ENCODE data around the gene ABR.
"Not testable (repeated sequence)": the region's sequence is repeated elsewhere in the genome, so short reads cannot be mapped to it uniquely, and the experiment has no call there.

The ABR gene

GRCh38 chr17:1212946-1213345, 33.2 kb upstream of the ABR start:
- no peak for DNase-seq (ENCODE audit: insufficient read length, low spot score)
- FAIRE-seq: no peak
- no peak for TF ChIP-seq POLR2A (IDR thresholded peaks at IDR 0.05; ENCODE audit: low read depth, low read length)

DNA sequence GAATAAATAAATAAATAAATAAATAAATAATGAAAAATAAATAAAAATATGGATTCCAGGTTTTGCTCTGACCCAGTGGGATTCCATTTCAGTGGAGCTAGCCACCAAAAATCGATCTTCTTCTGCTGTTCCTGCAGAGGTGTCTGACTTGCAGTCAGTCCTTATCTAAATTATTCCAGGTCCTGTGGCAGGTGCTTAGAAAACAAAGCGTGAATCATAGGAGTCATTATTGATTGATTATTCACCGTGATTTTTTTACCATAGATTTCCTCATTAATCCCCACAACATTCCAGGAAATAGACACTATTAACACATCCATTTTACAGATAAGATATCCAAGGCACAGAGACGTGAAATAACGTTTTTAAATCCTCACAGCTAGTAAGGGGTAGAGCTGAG, 31.5 kb upstream of the ABR start:
- DNase-seq (ENCODE audit: insufficient read length, low spot score): no peak
- no peak for FAIRE-seq
- TF ChIP-seq POLR2A (IDR thresholded peaks at IDR 0.05; ENCODE audit: low read depth, low read length): no peak

DNA sequence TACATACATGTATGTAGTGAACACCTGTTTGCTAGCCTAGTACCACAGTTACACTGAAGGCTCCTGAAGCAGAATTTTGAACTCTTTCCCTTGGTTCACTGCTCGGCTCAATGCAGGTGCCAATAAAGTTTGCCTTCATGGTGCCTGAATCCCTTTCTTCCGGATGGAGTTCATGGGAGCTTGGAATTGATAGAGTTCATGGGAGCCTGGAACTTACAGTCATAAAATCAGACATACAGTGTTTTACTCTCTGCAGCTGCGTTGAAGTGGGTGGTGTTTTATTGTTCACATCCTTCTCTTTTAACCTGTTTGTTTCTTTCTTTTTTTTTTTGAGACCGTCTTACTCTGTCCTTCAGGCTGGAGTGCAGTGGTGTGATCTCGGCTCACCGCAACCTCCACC, 29.2 kb upstream of the ABR start:
- FAIRE-seq: no peak

GRCh38 chr17:1206026-1206777, 26.4 kb upstream of the ABR start:
- TF ChIP-seq POLR2A (IDR thresholded peaks at IDR 0.05; ENCODE audit: low read depth, low read length): no peak
- no peak for FAIRE-seq
- DNase-seq (ENCODE audit: insufficient read length, low spot score): no peak

More for the DNA sequence above, 29.2 kb upstream of the ABR start:
- TF ChIP-seq POLR2A (IDR thresholded peaks at IDR 0.05; ENCODE audit: low read depth, low read length): no peak
- no peak for DNase-seq (ENCODE audit: insufficient read length, low spot score)

DNA sequence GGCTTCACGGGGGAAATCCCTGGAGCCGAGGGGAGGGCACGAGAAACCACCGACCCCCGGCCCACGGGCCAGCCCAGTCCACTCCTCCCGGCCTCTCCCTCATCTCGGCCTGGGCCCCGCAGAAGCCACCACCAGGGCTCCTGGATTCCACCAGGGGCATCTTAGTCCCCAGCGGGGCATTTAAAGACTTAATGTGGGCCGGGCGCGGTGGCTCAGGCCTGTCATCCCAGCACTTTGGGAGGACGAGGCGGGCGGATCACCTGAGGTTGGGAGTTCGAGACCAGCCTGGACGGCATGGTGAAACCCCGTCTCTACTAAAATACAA, 24.1 kb upstream of the ABR start:
- no peak for TF ChIP-seq POLR2A (IDR thresholded peaks at IDR 0.05; ENCODE audit: low read depth, low read length)
- FAIRE-seq (no peak), DNase-seq (ENCODE audit: insufficient read length, low spot score) (no peak)

DNA sequence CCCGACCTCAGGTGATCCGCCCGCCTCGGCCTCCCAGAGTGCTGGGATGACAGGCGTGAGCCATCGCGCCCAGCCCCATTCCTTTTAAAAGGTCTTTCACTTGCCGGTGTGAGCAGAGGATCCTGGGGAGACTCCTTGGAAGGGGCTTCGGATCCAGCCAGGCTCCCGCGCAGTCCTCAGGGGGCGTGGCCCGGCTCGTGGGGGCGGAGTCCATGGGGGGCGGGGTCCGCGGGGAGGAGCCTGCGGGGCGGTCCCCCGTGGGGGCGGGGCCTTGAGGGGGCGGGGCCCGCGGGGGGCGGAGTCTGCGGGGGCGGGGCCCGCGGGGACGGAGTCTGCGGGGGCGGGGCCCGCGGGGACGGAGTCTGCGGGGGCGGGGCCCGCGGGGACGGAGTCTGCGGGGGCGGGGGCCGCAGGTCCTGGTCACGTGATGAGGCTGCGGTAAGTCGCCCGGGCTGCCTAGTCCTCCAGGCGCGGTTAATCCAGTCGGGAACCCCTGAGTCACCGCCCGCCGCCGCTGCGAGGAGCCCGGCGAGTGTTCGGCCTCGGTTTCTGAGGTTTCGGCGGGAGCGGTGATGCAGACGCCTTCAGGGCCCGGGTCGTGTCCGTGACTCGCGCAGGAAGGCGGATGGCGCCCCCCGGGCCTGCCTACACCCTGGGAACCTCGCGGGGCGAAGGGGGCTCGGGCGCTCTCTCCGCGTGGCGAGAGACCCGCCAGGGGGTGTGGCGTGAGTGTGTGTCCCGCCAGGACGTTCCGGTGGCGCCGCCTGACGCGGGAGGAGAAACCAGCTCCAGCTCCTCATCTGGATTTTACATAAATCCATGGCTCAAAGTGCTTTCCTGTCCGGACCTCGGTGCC, 23.6 kb upstream of the ABR start:
- DNase-seq (ENCODE audit: insufficient read length, low spot score) (peak; percentile 75), FAIRE-seq (no peak)
- no peak for TF ChIP-seq POLR2A (IDR thresholded peaks at IDR 0.05; ENCODE audit: low read depth, low read length)

DNA sequence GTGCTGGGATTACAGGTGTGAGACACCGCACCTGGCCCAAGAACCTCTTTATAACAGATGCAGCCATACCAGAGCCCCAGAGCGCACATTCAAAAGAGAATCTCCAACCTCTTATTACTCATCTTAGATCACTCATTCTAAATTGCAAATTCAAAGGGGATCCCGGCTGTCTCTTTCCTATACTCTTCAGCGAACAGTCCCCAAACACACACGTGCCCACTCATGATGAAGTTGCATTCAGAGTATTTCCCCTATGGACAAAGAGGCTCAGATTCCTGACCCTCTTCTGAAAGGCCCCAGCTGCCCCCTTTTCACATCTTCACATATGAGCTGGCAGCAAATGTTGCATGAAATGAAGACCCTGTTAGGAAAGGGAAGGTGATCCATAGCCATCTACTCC, 22.5 kb upstream of the ABR start:
- no peak for TF ChIP-seq POLR2A (IDR thresholded peaks at IDR 0.05; ENCODE audit: low read depth, low read length)
- FAIRE-seq (no peak), DNase-seq (ENCODE audit: insufficient read length, low spot score) (no peak)

DNA sequence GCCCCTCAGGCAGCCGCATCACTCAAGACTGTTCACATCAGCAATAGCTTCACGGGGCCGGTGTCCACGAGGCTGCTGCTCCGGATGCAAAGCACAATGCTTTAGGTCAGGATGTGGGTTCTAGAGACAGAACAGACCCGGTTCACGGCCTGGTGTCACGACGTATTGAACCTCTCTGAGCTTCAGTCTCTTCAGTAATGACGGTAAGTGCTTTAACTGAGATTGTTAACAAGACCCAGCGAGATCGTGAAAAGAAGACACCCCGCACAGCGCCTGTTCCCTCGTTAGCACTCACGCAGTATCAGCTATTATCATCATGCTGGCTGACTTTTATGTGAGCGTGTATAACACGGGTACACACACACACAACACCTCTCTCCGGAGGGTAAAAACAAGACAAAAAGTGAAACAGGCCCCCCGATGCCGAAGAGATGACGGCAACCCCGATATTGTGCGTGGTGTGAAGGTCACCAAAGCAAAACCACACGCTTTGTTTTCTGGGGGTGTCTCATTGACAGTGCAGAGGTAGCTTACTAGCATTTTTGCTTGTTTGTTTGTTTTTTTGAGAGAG, 21.4 kb upstream of the ABR start:
- FAIRE-seq: no peak
- TF ChIP-seq POLR2A (IDR thresholded peaks at IDR 0.05; ENCODE audit: low read depth, low read length): no peak

DNA sequence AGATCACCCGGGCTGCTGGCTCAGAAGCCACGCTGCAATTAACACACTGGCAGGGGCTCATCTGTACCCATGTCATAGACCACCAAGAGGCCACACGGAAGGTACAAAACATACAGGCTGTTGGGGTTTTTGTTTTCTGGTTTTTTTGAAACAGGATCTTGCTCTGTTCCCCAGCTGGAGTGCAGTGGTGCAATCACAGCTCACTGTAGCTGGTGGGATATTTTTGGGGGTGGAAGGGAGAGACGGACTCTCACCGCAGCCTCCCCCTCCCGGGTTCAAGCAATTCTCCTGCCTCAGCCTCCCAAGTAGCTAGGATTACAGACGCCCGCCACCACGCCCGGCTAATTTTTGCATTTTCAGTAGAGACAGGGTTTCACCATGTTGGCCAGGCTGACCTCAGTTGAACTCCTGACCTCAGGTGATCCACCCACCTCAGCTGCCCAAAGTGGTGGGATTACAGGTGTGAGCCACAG, 19.5 kb upstream of the ABR start:
- not testable (repeated sequence) for FAIRE-seq; DNase-seq (ENCODE audit: insufficient read length, low spot score)

More for the DNA sequence above, 21.4 kb upstream of the ABR start:
- no peak for DNase-seq (ENCODE audit: insufficient read length, low spot score)

DNA sequence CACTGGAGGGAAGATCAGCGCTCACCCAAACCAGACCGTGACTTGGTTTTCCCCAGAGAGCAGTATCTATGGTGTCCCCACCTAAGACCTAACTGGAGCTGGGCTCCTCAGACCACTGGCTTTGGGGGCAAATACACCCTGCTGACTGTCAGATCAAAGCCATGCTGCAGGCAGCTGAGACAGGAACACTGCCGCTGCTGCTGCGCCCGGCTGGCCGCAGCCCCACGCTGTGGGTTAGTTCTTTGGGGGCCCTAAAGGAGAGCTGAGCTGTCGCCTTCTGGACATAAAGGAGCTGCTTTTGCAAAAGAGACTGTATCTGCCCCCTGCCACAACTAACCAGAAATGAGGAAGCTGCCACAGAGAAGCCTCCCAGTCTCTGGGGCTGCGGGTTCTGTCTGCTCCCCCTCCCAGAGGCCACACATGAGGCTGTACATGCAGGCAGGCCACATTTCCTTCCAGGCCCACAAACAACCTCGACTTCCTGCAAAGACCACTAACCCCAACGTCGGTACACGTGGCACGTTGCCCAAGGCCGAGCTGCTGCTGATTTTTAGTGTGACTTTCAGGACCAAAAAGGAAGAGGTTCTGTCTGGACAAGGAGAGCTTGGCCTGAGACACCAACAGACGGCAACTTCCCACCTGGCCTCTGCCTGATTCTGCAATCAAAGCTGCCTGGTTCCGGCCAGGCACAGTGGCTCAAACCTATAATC, 18.2 kb upstream of the ABR start:
- no peak for DNase-seq (ENCODE audit: insufficient read length, low spot score)
- no peak for TF ChIP-seq POLR2A (IDR thresholded peaks at IDR 0.05; ENCODE audit: low read depth, low read length)
- FAIRE-seq: no peak

GRCh38 chr17:1197379-1197778, 17.6 kb upstream of the ABR start:
- FAIRE-seq (no peak), DNase-seq (ENCODE audit: insufficient read length, low spot score) (no peak)
- TF ChIP-seq POLR2A (IDR thresholded peaks at IDR 0.05; ENCODE audit: low read depth, low read length): no peak

GRCh38 chr17:1196946-1197345, 17.2 kb upstream of the ABR start:
- DNase-seq (ENCODE audit: insufficient read length, low spot score) (no peak), FAIRE-seq (no peak)
- no peak for TF ChIP-seq POLR2A (IDR thresholded peaks at IDR 0.05; ENCODE audit: low read depth, low read length)

- no peak for DNase-seq (ENCODE audit: insufficient read length, low spot score)
- no peak for TF ChIP-seq POLR2A (IDR thresholded peaks at IDR 0.05; ENCODE audit: low read depth, low read length)
- no peak for FAIRE-seq
These were observed 13.3 kb upstream of the ABR start for GRCh38 chr17:1192911-1193699.

All from H54 (cell line).